ENCODE data around the gene BMP8A. TPM values are rescaled to one million over a fixed set of nuclear protein-coding genes. Genes with fewer than 3 reads are reported as not detected.
A peak's percentile ranks its signal among the peaks of the same experiment; 100 is the strongest.
"Not testable (repeated sequence)": the region's sequence is repeated elsewhere in the genome, so short reads cannot be mapped to it uniquely, and the experiment has no call there.

BMP8A gene
- total and polyA plus RNA-seq, 4 experiments from 2014 or later: not detected

DNA sequence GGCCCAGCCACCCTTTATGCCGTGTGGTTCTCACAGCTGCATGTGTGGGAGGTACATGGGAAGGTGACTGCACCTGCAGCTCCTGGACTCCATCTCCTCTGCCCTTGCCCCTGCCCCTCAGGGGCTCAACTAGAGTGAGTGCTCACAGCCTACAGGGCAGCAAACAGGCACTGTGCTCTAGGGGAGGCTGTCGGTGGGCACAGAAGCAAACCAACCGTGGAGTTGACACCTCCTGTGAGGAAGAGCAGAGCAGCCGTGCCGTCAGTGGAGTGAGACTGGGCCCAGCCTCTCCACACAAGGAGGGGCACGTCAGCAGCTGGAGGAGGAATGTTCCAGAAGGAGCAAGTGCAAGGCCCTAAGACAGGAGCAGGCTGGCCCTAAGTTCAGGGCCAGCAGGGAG lies 32.7 kb downstream of the BMP8A start:
- Mint-ChIP-seq H3K4me3 (no peak overlapping the region), H3K36me3 (peaks cover 11 to 21% of the 10 kb centered on the region in 2 donors), H3K4me1 (peaks cover 0 to 7% (median 4%) of the 10 kb centered on the region in 4 donors), H3K27me3 (no peaks in the 10 kb centered on the region), H3K27ac (no peak overlapping the region), H3K9me3 (peaks cover 0 to 2% (median 0%) of the 10 kb centered on the region in 8 donors)
- H3K4me1 ChIP-seq (ENCODE audit: insufficient read depth, low read length): peaks cover 6% of the 10 kb centered on the region
- intact Hi-C loops (cut with micrococcal nuclease): no loop called here
- DNase-seq: peak in 1 of 5 donors; percentile 2
- H3K27me3 ChIP-seq (ENCODE audit: insufficient read depth, low read length): no peaks in the 10 kb centered on the region
- H3K4me3 ChIP-seq (ENCODE audit: low read length in 2 of 2): no peak overlapping the region
- H3K27ac ChIP-seq (ENCODE audit: low read depth, low read length): no peak overlapping the region
- ChIA-PET CTCF (ENCODE audit: partially characterized antibody) (no interaction called here), POLR2A (ENCODE audit: partially characterized antibody) (no interaction called here)
- H3K9me3 ChIP-seq (ENCODE audit: control insufficient read depth in 1 of 2, low read length in 2 of 2): no peaks in the 10 kb centered on the region
- peaks cover 11% of the 10 kb centered on the region for H3K36me3 ChIP-seq (ENCODE audit: insufficient read depth, low read length)

- intact Hi-C loops (cut with micrococcal nuclease): no loop called here
- no peak for DNase-seq
- H3K4me1 Mint-ChIP-seq: peaks cover 0 to 7% (median 4%) of the 10 kb centered on the region in 4 donors
- peaks cover 11% of the 10 kb centered on the region for H3K36me3 ChIP-seq (ENCODE audit: insufficient read depth, low read length)
- H3K27me3 ChIP-seq (ENCODE audit: insufficient read depth, low read length): no peaks in the 10 kb centered on the region
- no peak overlapping the region for H3K27ac ChIP-seq (ENCODE audit: low read depth, low read length)
- peaks cover 0 to 2% (median 0%) of the 10 kb centered on the region in 8 donors for H3K9me3 Mint-ChIP-seq
- POLR2A ChIA-PET (ENCODE audit: partially characterized antibody): no interaction called here
- no peak overlapping the region for H3K4me3 ChIP-seq (ENCODE audit: low read length in 2 of 2)
- H3K36me3 Mint-ChIP-seq: peaks cover 17 to 25% of the 10 kb centered on the region in 2 donors
- peak overlapping the region in 3 of 7 donors; percentile 27 to 59 (median 47) for H3K27ac Mint-ChIP-seq
- no peaks in the 10 kb centered on the region for H3K27me3 Mint-ChIP-seq
- no peaks in the 10 kb centered on the region for H3K9me3 ChIP-seq (ENCODE audit: control insufficient read depth in 1 of 2, low read length in 2 of 2)
- H3K4me3 Mint-ChIP-seq: no peak overlapping the region
- H3K4me1 ChIP-seq (ENCODE audit: insufficient read depth, low read length): peaks cover 6% of the 10 kb centered on the region
- CTCF ChIA-PET (ENCODE audit: partially characterized antibody): no interaction called here
These were observed 33.3 kb downstream of the BMP8A start for GRCh38 chr1:39524591-39525365.

- POLR2A ChIA-PET (ENCODE audit: partially characterized antibody): no interaction called here
- peak in 1 of 5 donors; percentile 27 for DNase-seq
- Mint-ChIP-seq H3K27me3 (no peaks in the 10 kb centered on the region), H3K36me3 (peaks cover 18 to 27% of the 10 kb centered on the region in 2 donors), H3K9me3 (peaks cover 0 to 2% (median 0%) of the 10 kb centered on the region in 8 donors), H3K4me1 (peaks cover 0 to 7% (median 4%) of the 10 kb centered on the region in 4 donors), H3K4me3 (no peak overlapping the region), H3K27ac (peak overlapping the region in 1 of 7 donors; percentile 22)
- Histone ChIP-seq H3K4me1 (ENCODE audit: insufficient read depth, low read length) (peaks cover 6% of the 10 kb centered on the region), H3K27ac (ENCODE audit: low read depth, low read length) (no peak overlapping the region), H3K36me3 (ENCODE audit: insufficient read depth, low read length) (peaks cover 11% of the 10 kb centered on the region), H3K4me3 (ENCODE audit: low read length in 2 of 2) (no peak overlapping the region), H3K27me3 (ENCODE audit: insufficient read depth, low read length) (no peaks in the 10 kb centered on the region), H3K9me3 (ENCODE audit: control insufficient read depth in 1 of 2, low read length in 2 of 2) (no peaks in the 10 kb centered on the region)
- CTCF ChIA-PET (ENCODE audit: partially characterized antibody): no interaction called here
- intact Hi-C loops (cut with micrococcal nuclease): no loop called here
These were observed 34.1 kb downstream of the BMP8A start for GRCh38 chr1:39525366-39526165.

GRCh38 chr1:39526466-39527189 lies 35.2 kb downstream of the BMP8A start:
- Histone ChIP-seq H3K4me1 (ENCODE audit: insufficient read depth, low read length) (peaks cover 6% of the 10 kb centered on the region), H3K27ac (ENCODE audit: low read depth, low read length) (no peak overlapping the region), H3K27me3 (ENCODE audit: insufficient read depth, low read length) (no peaks in the 10 kb centered on the region), H3K36me3 (ENCODE audit: insufficient read depth, low read length) (peaks cover 11% of the 10 kb centered on the region), H3K4me3 (ENCODE audit: low read length in 2 of 2) (no peak overlapping the region), H3K9me3 (ENCODE audit: control insufficient read depth in 1 of 2, low read length in 2 of 2) (no peaks in the 10 kb centered on the region)
- H3K4me1 Mint-ChIP-seq: peaks cover 0 to 7% (median 4%) of the 10 kb centered on the region in 4 donors
- peaks cover 22 to 31% of the 10 kb centered on the region in 2 donors for H3K36me3 Mint-ChIP-seq
- intact Hi-C loops (cut with micrococcal nuclease): no loop called here
- no peak for DNase-seq
- no peak overlapping the region for H3K4me3 Mint-ChIP-seq
- H3K27ac Mint-ChIP-seq: no peak overlapping the region
- ChIA-PET POLR2A (ENCODE audit: partially characterized antibody) (interaction anchor here (0.6 kb wide), 1 partner anchor 822 kb away, joined by 3 read pairs; no protein-coding TSS in a partner anchor), CTCF (ENCODE audit: partially characterized antibody) (interaction anchor here (2.2 kb wide), 1 partner anchor 15 kb away, joined by 5 read pairs; no protein-coding TSS in a partner anchor)
- peaks cover 0 to 2% (median 0%) of the 10 kb centered on the region in 8 donors for H3K9me3 Mint-ChIP-seq
- no peaks in the 10 kb centered on the region for H3K27me3 Mint-ChIP-seq

- H3K27me3 Mint-ChIP-seq; DNase-seq; H3K4me1 Mint-ChIP-seq; H3K4me1 ChIP-seq (ENCODE audit: insufficient read depth, low read length); H3K27ac Mint-ChIP-seq; H3K9me3 Mint-ChIP-seq; H3K9me3 ChIP-seq (ENCODE audit: control insufficient read depth in 1 of 2, low read length in 2 of 2); intact Hi-C loops (cut with micrococcal nuclease); H3K4me3 ChIP-seq (ENCODE audit: low read length in 2 of 2); H3K4me3 Mint-ChIP-seq; H3K27ac ChIP-seq (ENCODE audit: low read depth, low read length); H3K27me3 ChIP-seq (ENCODE audit: insufficient read depth, low read length): not testable (repeated sequence)
- H3K36me3 Mint-ChIP-seq: peaks cover 26 to 34% of the 10 kb centered on the region in 2 donors
- peaks cover 11% of the 10 kb centered on the region for H3K36me3 ChIP-seq (ENCODE audit: insufficient read depth, low read length)
- ChIA-PET CTCF (ENCODE audit: partially characterized antibody) (interaction anchor here (2.2 kb wide), 1 partner anchor 15 kb away, joined by 5 read pairs; no protein-coding TSS in a partner anchor), POLR2A (ENCODE audit: partially characterized antibody) (interaction anchor here (0.6 kb wide), 1 partner anchor 823 kb away, joined by 3 read pairs; no protein-coding TSS in a partner anchor)
These were observed 35.7 kb downstream of the BMP8A start for GRCh38 chr1:39527190-39527579.

DNA sequence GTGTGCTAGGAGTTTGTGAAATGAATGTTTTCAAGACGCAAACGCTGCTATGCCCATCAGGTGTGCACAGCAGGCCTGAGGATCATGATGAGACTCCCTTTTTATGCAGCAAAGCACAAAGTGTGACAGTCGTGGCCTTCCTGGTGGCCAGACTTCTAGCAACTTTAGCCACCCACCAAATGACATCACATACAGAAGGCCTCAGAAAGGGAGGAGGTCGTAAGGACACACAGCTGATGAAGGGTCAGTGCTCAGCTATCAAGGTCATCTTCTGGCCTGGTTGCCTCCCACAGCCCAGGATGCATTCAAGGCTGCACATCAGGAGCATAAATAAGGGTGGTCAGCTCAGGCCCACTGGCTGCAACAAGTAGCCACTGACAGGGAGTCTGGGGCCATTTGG lies 36.6 kb downstream of the BMP8A start:
- peaks cover 11% of the 10 kb centered on the region for H3K36me3 ChIP-seq (ENCODE audit: insufficient read depth, low read length)

More for the DNA sequence above, 36.6 kb downstream of the BMP8A start:
- Mint-ChIP-seq H3K27ac (no peak overlapping the region), H3K9me3 (peaks cover 0 to 2% (median 0%) of the 10 kb centered on the region in 8 donors), H3K4me3 (no peak overlapping the region), H3K27me3 (no peaks in the 10 kb centered on the region), H3K4me1 (peaks cover 0 to 7% (median 4%) of the 10 kb centered on the region in 4 donors), H3K36me3 (peaks cover 28 to 36% of the 10 kb centered on the region in 2 donors)
- ChIA-PET POLR2A (ENCODE audit: partially characterized antibody) (no interaction called here), CTCF (ENCODE audit: partially characterized antibody) (interaction anchor here (1.1 to 2.2 kb wide), 2 partner anchors 11 to 14 kb away, joined by 3 to 5 read pairs; no protein-coding TSS in a partner anchor)
- Histone ChIP-seq H3K4me3 (ENCODE audit: low read length in 2 of 2) (no peak overlapping the region), H3K4me1 (ENCODE audit: insufficient read depth, low read length) (peaks cover 6% of the 10 kb centered on the region), H3K9me3 (ENCODE audit: control insufficient read depth in 1 of 2, low read length in 2 of 2) (no peaks in the 10 kb centered on the region), H3K27ac (ENCODE audit: low read depth, low read length) (no peak overlapping the region), H3K27me3 (ENCODE audit: insufficient read depth, low read length) (no peaks in the 10 kb centered on the region)
- intact Hi-C loops (cut with micrococcal nuclease): no loop called here
- DNase-seq: no peak

All from CD4-positive, alpha-beta memory T cell (primary cell).